SK-N-SH (cell line): ENCODE results near the gene TTN. TPM values are rescaled to one million over a fixed set of nuclear protein-coding genes. Genes with fewer than 3 reads are reported as not detected.

Experiments used
- CTCF ChIA-PET: fragments of 300-600, 350-600 bp; formaldehyde crosslinking; extraction: SDS; loops from one replicate; lab custom pipeline; 2021; lab: Yijun Ruan, JAX
- POLR2A ChIA-PET: fragments of 350-600 bp; sonication (Branson Sonifier 250); formaldehyde crosslinking; extraction: SDS; loops from one replicate; lab custom pipeline; 2020; ENCODE audit warnings: antibody characterized with exemption, inconsistent platforms; lab: Yijun Ruan, JAX
- DNase-seq: peaks from one replicate; pipeline ENCODE4 v3.0.0; 2012
- H2AFZ ChIP-seq: fragments of 200-600 bp; sonication (generic); 2 replicates; pipeline ENCODE4 v1.8.1; 2016; ENCODE audit warnings: antibody characterized with exemption, mild to moderate bottlenecking, low read depth
- H3F3A ChIP-seq: fragments of 200-600 bp; sonication (generic); replicated peaks from 2 replicates; pipeline ENCODE3; 2016; ENCODE audit warnings: antibody characterized with exemption, mild to moderate bottlenecking; ENCODE audit not compliant: insufficient read depth
- H3K27ac ChIP-seq, 2 experiments: fragments of 200-500 bp in 1 of 2; fragments of 200-600 bp in 1 of 2; sonication (Bioruptor generic) in 1 of 2; sonication (generic), shearing (Covaris generic) in 1 of 2; 2 replicates each; pipeline versions ENCODE4 v1.5.1 to v1.6.1; 2014 to 2016; ENCODE audit warnings: low read depth in 2 of 2, inconsistent platforms in 1 of 2, low read length in 1 of 2, mild to moderate bottlenecking in 1 of 2, mixed read lengths in 1 of 2
- H3K27me3 ChIP-seq: fragments of 200-600 bp; sonication (generic), shearing (Covaris generic); 2 replicates; pipeline ENCODE4 v1.6.1; 2016; ENCODE audit warnings: mixed run types; ENCODE audit not compliant: insufficient read depth
- H3K36me3 ChIP-seq, 2 experiments: fragments of 200-500 bp in 1 of 2; fragments of 200-600 bp in 1 of 2; sonication (Bioruptor generic) in 1 of 2; sonication (generic) in 1 of 2; replicated peaks in 1 of 2; 2 replicates each; pipeline versions ENCODE3 to v1.5.1; 2014 to 2016; ENCODE audit warnings: low read length in 1 of 2, mild to moderate bottlenecking in 1 of 2; ENCODE audit not compliant: insufficient read depth in 2 of 2, control insufficient read depth in 1 of 2
- H3K4me1 ChIP-seq, 2 experiments: fragments of 200-500 bp in 1 of 2; fragments of 200-600 bp in 1 of 2; sonication (Bioruptor generic) in 1 of 2; sonication (generic), shearing (Covaris generic) in 1 of 2; 2 replicates each; pipeline versions ENCODE4 v1.5.1 to v1.6.1; 2014 to 2016; ENCODE audit warnings: low read depth in 1 of 2, low read length in 1 of 2, mixed run types in 1 of 2; ENCODE audit not compliant: insufficient read depth in 2 of 2, control insufficient read depth in 1 of 2
- H3K4me2 ChIP-seq: fragments of 200-600 bp; sonication (generic), shearing (Covaris generic); 2 replicates; pipeline ENCODE4 v1.6.1; 2017; ENCODE audit warnings: mixed run types
- H3K4me3 ChIP-seq, 2 experiments: fragments of 200-500 bp in 1 of 2; fragments of 200-600 bp in 1 of 2; sonication (Bioruptor generic) in 1 of 2; sonication (generic), shearing (Covaris generic) in 1 of 2; 2 replicates each; pipeline versions ENCODE4 v1.5.1 to v1.8.1; 2014 to 2016; ENCODE audit warnings: low read depth in 2 of 2, inconsistent platforms in 1 of 2, low read length in 1 of 2, mild to moderate bottlenecking in 1 of 2, mixed read lengths in 1 of 2, moderate library complexity in 1 of 2
- H3K79me2 ChIP-seq: fragments of 200-600 bp; sonication (generic); 2 replicates; pipeline ENCODE4 v1.8.1; 2017; ENCODE audit warnings: mild to moderate bottlenecking; ENCODE audit not compliant: insufficient read depth
- H3K9ac ChIP-seq: fragments of 200-600 bp; sonication (generic); 2 replicates; pipeline ENCODE4 v1.6.1; 2017; ENCODE audit warnings: mixed run types
- H3K9me2 ChIP-seq: fragments of 200-600 bp; sonication (generic); 2 replicates; pipeline ENCODE4 v1.6.1; 2017; ENCODE audit warnings: mixed run types
- H3K9me3 ChIP-seq: fragments of 200-600 bp; sonication (generic); 2 replicates; pipeline ENCODE4 v1.6.1; 2017; ENCODE audit warnings: mixed run types, mild to moderate bottlenecking, moderate library complexity
- H4K20me1 ChIP-seq: fragments of 200-600 bp; sonication (generic); 2 replicates; pipeline ENCODE4 v1.6.1; 2017; ENCODE audit warnings: mild to moderate bottlenecking, mixed run types; ENCODE audit not compliant: insufficient read depth
- CTCF ChIP-seq: fragments of 200-600 bp; sonication (generic); IDR thresholded peaks from 2 replicates; pipeline ENCODE4 v1.6.1; 2017; ENCODE audit warnings: antibody characterized with exemption, mild to moderate bottlenecking, moderate library complexity
- ELF1 ChIP-seq: IDR thresholded peaks from 2 replicates; pipeline ENCODE4 v1.4.0; 2012
- EP300 ChIP-seq, 2 experiments: IDR thresholded peaks; 2 replicates each; pipeline versions ENCODE4 v1.4.0 to v1.6.1; 2012; ENCODE audit warnings: borderline replicate concordance in 1 of 2, low read depth in 1 of 2, low read length in 1 of 2
- EZH2phosphoT487 ChIP-seq: fragments of 200-600 bp; sonication (generic); IDR thresholded peaks from 2 replicates; pipeline ENCODE4 v1.6.1; 2017; ENCODE audit warnings: low read depth, mixed run types, mild to moderate bottlenecking, antibody characterized with exemption, moderate library complexity, borderline replicate concordance
- FOSL2 ChIP-seq: IDR thresholded peaks from 2 replicates; pipeline ENCODE4 v1.4.0; 2012; ENCODE audit warnings: low read depth, mild to moderate bottlenecking, moderate library complexity, borderline replicate concordance
- GABPA ChIP-seq: IDR thresholded peaks from 2 replicates; pipeline ENCODE4 v1.4.0; 2012; ENCODE audit warnings: low read depth, mild to moderate bottlenecking
- MEF2A ChIP-seq: IDR thresholded peaks from 2 replicates; pipeline ENCODE4 v1.4.0; 2012; ENCODE audit warnings: low read depth, borderline replicate concordance
- MXI1 ChIP-seq: IDR thresholded peaks from 2 replicates; pipeline ENCODE4 v1.6.1; 2012; ENCODE audit warnings: mild to moderate bottlenecking, low read depth, low read length, improper control_type of control experiment
- PBX3 ChIP-seq: IDR thresholded peaks from 2 replicates; pipeline ENCODE4; 2012
- SIN3A ChIP-seq: IDR thresholded peaks from 2 replicates; pipeline ENCODE4 v1.6.1; 2012; ENCODE audit warnings: low read depth, mild to moderate bottlenecking, low read length, moderate library complexity, borderline replicate concordance
- SMC3 ChIP-seq: IDR thresholded peaks from 2 replicates; pipeline ENCODE4 v1.6.1; 2012; ENCODE audit warnings: low read depth, low read length, improper control_type of control experiment
- TAF1 ChIP-seq: IDR thresholded peaks from 2 replicates; pipeline ENCODE4 v1.6.1; 2012; ENCODE audit warnings: low read depth, mild to moderate bottlenecking, low read length, moderate library complexity, borderline replicate concordance
- TCF12 ChIP-seq: IDR thresholded peaks from 2 replicates; pipeline ENCODE4 v1.4.0; 2012
- TEAD4 ChIP-seq: IDR thresholded peaks from 2 replicates; pipeline ENCODE4 v1.4.0; 2012; ENCODE audit warnings: mild to moderate bottlenecking, borderline replicate concordance; ENCODE audit not compliant: insufficient read depth
- USF2 ChIP-seq: fragments of 150-350 bp; IDR thresholded peaks from 2 replicates; pipeline ENCODE4 v1.6.1; 2017; ENCODE audit warnings: antibody characterized with exemption, low read length, low read depth, borderline replicate concordance
- WGBS: methylation state at CpG from one replicate; pipeline ENCODE4 v1.1.6; 2017; ENCODE audit warnings: low lambda C conversion rate; 5-methylcytosine and 5-hydroxymethylcytosine counted together
- polyA plus RNA-seq, 3 experiments: library from polyadenylated mRNA; depleted of rRNA; stranded (reverse); fragments of >200 nt; gene quantifications; 2 replicates each; pipeline ENCODE4 v1.2.3, GENCODE V29; 2012
- TF ChIP-seq, protein P1 (sequence below): IDR thresholded peaks from 2 replicates; pipeline ENCODE4 v1.4.0; 2012; ENCODE audit warnings: low read depth, borderline replicate concordance
- TF ChIP-seq, protein P2 (sequence below): IDR thresholded peaks from 2 replicates; pipeline ENCODE4 v1.6.1; 2012; ENCODE audit warnings: mild to moderate bottlenecking, low read depth, low read length, moderate library complexity

TTN gene
- polyA plus RNA-seq, 1 of the 3 experiments (the other 2 are of a cell fraction): 0.08 TPM

GRCh38 chr2:178810422-178810821 is 3.2 kb upstream of the TTN start:
- POLR2A ChIA-PET: no interaction called here
- DNase-seq: no peak
- 77% methylated on average over 5 of the region's 5 CpGs for WGBS

More at GRCh38 chr2:178810422-178810821, 3.2 kb upstream of the TTN start:
- Histone ChIP-seq H3K9me2 (no peaks in the 10 kb centered on the region), H3K4me3 (no peak overlapping the region), H3K27me3 (no peaks in the 10 kb centered on the region), H3F3A (no peaks in the 10 kb centered on the region), H3K4me1 (no peaks in the 10 kb centered on the region; a peak in 2 of 4 replicates), H3K79me2 (no peaks in the 10 kb centered on the region), H3K9me3 (no peaks in the 10 kb centered on the region), H3K27ac (peak overlapping the region in 1 of 2 experiments; percentile 39; a peak in 1 of 4 replicates), H3K36me3 (no peaks in the 10 kb centered on the region), H2AFZ (no peak overlapping the region), H3K4me2 (no peak overlapping the region), H3K9ac (no peak overlapping the region), H4K20me1 (no peaks in the 10 kb centered on the region)
- CTCF ChIA-PET: interaction anchor here (0.8 to 1.9 kb wide), 2 partner anchors 15 to 81 kb away, joined by 3 to 7 read pairs; no protein-coding TSS in a partner anchor
- no peak for TF ChIP-seq FOSL2
- no peak for TF ChIP-seq SIN3A
- no peak for TF ChIP-seq MEF2A
- TF ChIP-seq ELF1: no peak
- TF ChIP-seq, protein P1, sequence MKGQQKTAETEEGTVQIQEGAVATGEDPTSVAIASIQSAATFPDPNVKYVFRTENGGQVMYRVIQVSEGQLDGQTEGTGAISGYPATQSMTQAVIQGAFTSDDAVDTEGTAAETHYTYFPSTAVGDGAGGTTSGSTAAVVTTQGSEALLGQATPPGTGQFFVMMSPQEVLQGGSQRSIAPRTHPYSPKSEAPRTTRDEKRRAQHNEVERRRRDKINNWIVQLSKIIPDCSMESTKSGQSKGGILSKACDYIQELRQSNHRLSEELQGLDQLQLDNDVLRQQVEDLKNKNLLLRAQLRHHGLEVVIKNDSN: no peak
- TF ChIP-seq, protein P2, sequence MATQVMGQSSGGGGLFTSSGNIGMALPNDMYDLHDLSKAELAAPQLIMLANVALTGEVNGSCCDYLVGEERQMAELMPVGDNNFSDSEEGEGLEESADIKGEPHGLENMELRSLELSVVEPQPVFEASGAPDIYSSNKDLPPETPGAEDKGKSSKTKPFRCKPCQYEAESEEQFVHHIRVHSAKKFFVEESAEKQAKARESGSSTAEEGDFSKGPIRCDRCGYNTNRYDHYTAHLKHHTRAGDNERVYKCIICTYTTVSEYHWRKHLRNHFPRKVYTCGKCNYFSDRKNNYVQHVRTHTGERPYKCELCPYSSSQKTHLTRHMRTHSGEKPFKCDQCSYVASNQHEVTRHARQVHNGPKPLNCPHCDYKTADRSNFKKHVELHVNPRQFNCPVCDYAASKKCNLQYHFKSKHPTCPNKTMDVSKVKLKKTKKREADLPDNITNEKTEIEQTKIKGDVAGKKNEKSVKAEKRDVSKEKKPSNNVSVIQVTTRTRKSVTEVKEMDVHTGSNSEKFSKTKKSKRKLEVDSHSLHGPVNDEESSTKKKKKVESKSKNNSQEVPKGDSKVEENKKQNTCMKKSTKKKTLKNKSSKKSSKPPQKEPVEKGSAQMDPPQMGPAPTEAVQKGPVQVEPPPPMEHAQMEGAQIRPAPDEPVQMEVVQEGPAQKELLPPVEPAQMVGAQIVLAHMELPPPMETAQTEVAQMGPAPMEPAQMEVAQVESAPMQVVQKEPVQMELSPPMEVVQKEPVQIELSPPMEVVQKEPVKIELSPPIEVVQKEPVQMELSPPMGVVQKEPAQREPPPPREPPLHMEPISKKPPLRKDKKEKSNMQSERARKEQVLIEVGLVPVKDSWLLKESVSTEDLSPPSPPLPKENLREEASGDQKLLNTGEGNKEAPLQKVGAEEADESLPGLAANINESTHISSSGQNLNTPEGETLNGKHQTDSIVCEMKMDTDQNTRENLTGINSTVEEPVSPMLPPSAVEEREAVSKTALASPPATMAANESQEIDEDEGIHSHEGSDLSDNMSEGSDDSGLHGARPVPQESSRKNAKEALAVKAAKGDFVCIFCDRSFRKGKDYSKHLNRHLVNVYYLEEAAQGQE: no peak
- no peak for TF ChIP-seq MXI1
- TF ChIP-seq GABPA: no peak
- TF ChIP-seq TCF12: no peak
- no peak for TF ChIP-seq SMC3
- TF ChIP-seq EP300 (IDR thresholded peaks at IDR 0.05; ENCODE audit: borderline replicate concordance in 1 of 2, low read depth in 1 of 2, low read length in 1 of 2): no peak
- no peak for TF ChIP-seq TAF1
- no peak for TF ChIP-seq USF2
- TF ChIP-seq CTCF: no peak
- TF ChIP-seq TEAD4: no peak
- TF ChIP-seq EZH2phosphoT487: no peak
- TF ChIP-seq PBX3: no peak
